ENCODE data around the gene IFT80.
A peak's percentile ranks its signal among the peaks of the same experiment; 100 is the strongest.

IFT80 gene

DNA sequence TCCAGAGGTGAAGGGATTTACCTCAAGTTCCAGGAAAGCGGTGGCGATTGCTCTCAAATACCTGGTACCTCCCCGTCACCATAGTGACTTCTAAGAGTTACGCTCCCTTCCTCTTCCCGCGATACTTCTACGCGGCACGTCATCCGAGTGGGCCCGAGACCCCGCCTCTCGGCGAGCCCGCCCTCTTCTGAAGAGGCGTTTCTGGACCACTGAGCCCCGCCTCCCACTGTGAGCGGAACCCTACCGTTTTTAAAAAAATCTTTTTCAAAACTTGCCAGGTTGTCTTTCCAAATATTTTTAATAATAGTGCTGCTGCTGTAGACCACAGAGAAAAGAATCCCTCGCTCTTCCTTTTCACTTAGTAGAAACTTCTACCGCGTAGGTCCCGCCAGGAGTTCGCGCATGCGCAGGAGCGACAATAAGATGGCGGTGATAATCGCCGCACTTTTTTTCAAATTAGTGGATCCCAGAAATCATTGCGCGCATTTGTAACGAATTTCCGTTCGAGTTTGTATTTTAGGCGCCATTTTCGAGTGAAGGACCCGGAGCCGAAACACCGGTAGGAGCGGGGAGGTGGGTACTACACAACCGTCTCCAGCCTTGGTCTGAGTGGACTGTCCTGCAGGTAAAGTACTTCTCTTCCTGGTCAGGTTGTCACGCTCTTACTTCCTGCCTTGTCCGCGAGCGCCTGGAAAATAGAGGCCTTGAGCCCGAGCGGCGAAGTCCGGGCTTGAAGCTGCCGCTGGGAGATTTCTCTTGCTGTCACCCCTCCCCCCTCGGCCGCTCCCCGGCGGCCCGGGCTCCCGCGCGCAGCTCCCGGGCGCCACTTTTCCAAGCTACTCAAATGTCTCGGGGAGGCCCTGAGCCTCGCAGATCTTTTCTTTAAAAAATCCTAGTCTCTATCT is at the start of gene IFT80, which contains the start of gene SMC4:
Gene IFT80, minus strand, starts transcription at position 101 of the 905 bp plus-strand sequence. CDS start 14,625 bp downstream, outside the sequence.
Gene SMC4, plus strand, starts transcription at position 526 of the 905 bp plus-strand sequence. CDS start 1,177 bp downstream, outside the sequence.
- peak; percentile 94 for DNase-seq

DNA sequence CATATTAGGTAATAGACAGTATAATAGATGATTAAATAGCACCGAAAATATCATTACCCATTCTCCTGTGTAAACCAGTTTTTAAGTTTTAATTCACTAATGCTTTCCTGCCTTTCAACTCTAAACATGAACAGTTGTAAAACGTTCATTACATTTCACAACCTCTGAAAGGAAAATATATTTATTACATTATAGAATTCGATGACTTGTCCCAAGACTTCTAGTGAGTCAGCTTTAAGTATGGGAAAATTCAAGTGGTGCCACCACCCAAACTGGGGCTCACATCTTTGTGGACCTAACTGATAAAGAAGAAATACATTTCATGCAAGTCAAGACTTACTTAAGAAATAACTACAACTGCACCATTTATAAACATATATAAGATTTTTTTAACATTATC is 48.5 kb upstream of the IFT80 start:
- no peak for DNase-seq

DNA sequence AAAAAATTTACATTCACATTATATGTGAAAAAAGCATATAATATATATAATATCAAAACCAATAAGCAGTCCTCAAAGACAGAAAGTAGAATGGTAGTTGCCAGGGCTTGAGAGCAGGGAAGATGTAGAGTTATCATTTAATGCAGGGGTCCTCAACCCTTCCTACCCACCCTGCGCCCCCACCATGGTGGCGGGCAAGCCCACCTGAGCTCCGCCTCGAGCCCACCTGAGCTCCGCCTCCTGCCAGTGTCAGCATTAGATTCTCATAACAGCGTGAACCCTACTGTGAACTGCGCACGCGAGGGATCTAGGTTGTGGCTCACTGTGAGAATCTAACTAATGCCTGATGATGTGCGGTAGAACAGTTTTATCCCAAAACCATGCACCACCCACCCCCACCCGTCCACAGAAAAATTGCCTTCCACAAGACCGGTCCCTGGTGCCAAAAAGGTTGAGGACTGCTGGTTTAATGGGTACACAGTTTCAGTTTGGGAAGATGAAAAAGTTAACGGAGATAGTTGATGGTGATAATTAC is 47.6 kb upstream of the IFT80 start:
- no peak for DNase-seq

DNA sequence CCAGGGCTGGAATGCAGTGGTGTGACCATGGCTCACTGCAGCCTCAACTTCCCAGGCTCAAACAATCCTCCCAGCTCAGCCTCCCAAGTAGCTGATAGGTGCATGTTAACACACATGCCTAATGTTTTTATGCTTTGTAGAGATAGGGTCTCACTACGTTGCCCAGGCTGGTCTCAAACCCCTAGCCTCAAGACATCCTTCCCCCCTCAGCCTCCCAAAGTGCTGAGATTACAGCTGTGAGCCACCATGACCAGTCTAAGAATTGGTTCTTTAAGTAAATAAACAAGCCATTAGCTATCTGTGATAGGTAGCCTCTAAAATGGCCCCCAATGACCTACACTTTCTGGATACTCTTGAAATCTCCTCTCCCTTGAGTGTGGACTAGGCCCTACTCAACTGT is 46.8 kb upstream of the IFT80 start:
- no peak for DNase-seq

DNA sequence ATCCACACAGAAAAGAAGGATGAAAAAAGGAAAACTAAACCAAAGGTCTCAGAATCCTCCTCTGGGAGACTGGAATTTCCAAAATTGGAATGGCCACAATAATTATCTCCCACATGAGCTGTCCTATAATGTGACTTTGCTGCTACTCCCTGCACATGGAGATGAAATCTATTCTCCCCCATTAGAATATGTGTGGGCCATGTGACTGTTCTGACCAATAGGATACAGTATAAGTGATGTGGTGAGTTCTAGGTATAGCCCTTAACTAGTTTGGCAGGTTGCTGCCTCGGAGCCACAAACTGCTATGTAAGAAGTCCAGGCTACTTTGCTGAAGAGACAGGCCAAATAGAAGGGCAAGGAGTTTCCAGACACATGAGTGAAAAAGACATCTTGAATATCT is 45.4 kb upstream of the IFT80 start:
- DNase-seq, result no peak

DNA sequence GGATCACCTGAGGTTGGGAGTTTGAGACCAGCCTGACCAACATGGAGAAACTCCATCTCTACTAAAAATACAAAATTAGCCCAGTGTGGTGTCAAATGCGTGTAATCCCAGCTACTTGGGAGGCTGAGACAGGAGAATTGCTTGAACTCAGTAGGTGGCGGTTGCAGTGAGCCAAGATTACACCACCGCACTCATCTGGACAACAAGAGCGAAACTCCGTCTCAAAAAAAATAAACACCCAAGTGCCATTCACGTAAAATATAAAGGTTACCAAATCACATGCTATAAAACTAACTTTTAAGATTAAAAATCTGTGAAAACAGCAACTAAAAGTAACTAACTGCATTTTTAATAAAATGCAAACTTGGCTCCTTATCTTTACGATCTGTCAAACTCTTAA is 41.7 kb upstream of the IFT80 start:
- DNase-seq, result no peak

DNA sequence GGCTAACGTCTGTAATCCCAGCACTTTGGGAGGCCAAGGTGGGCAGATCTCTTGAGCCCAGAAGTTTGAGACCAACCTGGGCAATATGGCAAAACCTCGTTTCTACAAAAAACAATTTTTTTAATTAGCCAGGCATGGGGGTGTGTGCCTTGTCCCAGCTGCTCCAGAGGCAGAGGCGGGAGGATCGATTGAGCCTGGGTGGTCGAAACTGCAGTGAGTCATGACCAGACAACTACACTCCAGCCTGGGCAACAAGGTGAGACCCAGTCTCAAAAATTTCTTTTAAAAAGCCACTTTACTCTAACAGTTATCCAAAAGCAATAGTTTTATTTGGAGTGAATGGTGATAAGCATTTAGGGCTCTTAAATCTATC is 38.0 kb upstream of the IFT80 start:
- DNase-seq, result no peak

DNA sequence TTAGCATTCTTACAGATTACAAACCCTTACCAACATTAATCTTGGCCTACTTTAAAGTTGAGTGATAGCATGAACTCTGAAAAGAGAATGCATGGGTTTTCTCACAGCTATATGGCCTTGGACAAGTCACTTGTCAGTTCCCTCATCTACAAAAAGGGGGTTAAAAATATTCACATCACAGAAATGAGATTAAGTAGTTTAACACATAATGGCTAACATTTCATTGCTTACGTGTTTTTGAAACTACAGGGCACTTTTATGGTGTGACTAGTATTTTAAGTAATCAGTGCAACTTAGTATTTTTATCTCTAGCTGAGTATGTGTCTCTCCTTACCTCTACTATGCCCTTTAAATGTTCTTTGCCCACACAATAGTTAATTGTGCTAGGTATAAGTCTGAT is 36.7 kb upstream of the IFT80 start:
- DNase-seq, result no peak

DNA sequence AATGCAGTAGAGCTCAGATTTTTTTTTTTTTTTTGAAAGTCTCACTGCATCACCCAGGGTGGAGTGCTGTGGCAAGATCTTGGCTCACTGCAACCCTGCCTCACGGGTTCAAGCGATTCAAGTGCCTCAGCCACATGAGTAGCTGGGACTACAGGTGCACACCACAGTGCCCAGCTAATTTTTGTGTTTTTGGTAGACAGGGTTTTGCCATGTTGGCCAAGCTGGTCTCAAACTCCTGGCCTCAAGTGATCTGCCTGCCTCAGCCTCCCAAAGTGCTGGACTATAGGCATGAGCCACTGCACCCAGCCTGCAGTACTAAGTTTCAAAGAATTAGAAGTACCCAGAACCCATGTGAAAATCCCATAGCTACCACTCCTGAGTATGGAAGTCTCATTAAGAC is 36.1 kb upstream of the IFT80 start:
- DNase-seq, result no peak

DNA sequence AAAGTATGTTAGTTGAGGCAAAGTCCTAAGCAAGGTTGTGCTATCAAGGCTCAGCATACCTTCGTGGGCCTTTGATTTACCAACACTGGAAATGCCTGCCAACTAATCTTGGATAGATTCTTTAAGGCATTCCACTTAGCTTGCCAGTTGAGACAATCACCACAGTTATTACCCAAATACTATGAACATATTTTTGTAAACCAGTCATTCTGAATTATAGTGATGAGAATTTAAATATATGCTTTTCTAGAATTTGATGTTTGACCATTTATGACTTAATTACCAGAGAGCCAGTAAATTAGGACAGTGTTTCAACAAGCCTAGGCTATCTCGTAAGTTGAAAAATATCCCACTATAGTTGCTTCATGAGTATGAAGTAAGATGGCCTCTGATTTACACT is 35.0 kb upstream of the IFT80 start:
- no peak for DNase-seq

DNA sequence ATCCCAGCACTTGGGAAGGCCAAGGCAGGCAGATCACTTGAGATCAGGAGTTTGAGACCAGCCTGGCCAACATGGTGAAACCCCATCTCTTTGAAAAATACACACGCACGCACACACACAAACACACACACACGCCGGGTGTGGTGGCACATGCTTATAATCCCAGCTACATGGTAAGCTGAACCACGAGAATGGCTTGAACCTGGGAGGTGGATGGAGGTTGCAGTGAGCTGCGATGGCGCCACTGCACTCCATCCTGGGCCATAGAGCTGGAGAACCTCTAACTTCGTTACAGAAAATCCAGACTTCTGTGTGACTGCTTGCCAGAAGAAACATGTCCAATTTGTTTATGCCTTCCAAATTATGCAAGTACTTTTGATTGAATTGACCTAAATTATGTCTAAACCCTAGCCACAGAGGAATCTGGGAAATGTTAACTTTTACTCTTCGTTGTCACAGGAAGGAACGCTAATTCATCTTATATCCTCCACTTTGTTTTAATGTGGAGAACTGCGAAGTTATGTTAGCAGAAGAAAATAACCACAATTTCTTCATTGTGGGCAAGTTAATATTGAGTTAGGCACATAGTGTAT is 28.9 kb upstream of the IFT80 start:
- DNase-seq, result no peak

DNA sequence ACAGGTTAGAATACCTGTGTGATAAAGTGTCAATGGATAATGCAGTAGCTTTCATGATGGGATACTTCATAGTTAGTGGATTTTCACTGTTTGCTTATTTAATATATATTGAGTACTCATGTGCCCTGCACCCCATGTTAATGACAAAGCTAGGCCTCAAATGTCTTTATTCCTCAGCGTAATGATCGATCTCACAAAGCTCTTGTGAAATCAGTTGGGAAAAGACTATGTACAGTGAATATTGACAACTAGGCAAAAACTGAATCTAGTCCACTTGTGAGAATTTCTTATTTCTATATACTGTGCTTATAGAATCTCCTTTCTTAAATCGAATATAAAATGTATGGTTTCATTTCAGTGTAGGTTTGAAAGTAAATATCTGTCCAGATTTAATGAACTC is 18.3 kb upstream of the IFT80 start:
- no peak for DNase-seq

DNA sequence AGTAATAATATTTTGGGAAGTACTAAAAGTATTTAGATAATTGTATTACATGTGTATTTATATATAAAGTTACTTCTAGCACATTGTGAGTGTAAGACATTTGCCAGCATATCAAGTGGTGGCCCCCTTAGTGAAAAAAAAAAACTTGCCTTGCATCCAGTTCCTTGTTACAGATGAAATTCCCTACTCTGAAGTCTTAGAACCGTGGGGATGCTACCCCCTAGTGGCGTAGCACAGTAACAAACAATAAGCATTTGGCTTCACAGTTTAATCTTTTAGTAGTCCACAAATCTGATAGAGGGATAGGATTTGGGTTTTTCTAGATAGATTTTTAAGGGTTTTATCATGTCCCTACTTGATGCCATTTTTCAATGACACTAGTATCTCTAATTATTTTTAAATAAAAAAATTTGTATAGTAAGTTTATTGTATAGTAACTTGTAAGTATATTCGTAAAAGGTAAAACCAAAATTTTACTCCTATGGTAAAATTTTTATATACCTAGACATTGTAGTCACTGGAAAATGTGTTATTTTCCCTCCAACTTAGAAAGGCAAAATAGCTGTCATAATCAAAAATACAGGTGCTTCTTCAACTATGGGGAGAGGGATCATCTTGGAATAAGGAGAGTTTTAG is 14.7 kb upstream of the IFT80 start:
- peak; percentile 77 for DNase-seq

DNA sequence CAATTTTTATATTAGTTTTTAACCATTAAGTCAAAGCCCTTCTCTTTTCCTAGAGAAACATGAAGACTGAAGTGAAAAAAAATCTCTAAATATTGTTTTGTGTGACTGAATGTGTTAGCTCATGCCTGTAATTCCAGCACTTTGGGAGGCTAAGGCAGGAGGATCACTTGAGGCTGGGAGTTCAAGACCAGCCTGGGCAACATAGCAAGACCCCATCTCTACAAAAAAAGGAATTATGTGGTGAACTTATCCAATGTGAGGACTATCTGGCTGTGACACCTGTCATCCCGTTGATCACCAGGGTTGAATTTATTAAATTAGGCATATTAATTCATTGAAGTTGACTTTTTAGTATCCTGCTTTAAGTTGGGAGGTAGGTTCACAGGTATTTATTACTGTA is 13.5 kb upstream of the IFT80 start:
- DNase-seq, result no peak

DNA sequence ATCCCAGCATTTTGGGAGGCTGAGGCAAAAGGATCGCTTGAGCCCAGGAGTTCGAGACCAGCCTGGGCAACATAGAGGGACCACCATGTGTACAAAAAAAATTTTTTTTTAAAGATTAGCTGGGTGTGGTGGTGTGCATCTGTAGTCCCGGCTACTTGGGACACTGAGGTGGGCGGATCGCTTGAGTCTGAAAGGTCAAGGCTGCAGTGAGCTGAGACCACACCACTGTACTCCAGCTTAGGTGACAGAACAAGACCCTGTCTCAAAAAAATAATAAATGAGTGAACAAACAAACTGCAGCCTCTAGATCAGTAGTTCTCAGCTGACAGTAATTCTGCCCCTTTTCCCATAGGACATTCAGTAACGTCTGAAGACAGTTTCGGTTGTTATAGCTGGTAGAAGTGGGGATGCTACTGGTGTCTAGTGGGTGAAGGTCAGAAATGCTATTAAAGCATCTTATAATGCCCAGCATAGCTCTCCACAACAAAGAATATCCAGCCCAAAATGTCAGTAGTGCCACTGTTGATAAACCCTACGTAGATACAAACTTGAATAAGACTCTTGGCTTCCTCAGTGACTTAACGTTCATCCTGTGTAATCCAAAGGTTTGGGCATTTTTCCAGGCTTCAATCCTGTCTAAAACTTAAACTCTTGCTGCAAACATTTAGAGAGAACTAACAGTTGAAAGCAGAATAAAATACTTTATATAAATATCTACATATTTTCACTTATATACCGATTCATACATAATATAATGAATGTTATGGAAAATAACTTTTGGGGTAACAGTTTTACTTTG is 11.0 kb upstream of the IFT80 start:
- DNase-seq, result no peak

DNA sequence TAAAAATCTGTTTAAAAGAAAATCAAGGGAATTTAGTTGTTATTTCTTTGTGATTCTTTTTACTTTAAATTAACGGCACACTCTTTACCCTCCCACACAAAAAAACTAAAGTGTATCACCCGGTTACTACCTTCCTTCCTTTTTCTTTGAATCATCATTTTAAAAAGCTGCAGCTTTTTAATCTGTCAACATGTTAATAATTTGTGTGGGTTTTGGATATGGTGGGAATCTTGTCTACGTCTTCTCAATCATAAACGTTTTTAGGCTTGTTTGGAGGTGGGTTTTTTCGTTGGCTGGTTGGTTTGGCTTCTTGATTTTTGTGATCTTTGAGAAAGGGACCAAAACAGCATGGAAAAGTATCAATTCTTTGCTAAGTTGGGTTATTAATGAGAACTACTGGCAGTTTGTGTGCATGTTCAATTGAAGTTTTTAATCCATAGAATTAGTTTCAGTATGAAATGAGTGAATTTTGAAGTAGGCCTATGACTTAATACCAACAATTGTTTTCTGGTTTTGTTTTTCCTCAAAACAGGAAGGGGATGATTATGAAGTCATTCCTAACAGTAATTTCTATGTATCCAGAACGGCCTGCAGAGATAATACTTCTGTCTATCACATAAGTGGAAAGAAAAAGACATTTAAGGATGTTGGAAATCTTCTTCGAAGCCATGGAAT is 4.9 kb upstream of the IFT80 start:
- no peak for DNase-seq

DNA sequence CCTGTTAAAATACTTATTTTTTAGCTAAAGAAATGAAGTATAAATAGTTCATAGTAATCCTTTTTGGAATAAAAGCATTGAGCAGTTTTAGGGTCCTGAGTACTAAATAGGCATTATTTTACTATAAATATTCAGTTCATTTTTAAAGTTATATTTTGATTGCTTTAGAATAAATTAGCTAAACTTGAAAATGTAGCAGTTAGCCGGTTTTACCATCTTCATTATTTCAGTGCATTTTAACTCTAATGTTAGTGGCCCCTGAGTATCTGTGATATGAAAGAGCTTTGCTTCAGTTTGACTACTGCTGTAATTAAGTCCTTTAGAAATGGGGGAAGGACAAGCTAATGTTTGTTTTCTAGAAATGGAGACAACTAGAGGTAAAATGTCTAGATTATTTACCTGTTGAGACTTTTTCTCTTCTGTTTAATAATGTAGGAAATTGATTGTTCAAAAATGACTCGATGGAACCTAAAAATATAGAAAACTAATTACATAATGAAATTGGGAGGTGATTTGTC is 4.1 kb upstream of the IFT80 start:
- no peak for DNase-seq

DNA sequence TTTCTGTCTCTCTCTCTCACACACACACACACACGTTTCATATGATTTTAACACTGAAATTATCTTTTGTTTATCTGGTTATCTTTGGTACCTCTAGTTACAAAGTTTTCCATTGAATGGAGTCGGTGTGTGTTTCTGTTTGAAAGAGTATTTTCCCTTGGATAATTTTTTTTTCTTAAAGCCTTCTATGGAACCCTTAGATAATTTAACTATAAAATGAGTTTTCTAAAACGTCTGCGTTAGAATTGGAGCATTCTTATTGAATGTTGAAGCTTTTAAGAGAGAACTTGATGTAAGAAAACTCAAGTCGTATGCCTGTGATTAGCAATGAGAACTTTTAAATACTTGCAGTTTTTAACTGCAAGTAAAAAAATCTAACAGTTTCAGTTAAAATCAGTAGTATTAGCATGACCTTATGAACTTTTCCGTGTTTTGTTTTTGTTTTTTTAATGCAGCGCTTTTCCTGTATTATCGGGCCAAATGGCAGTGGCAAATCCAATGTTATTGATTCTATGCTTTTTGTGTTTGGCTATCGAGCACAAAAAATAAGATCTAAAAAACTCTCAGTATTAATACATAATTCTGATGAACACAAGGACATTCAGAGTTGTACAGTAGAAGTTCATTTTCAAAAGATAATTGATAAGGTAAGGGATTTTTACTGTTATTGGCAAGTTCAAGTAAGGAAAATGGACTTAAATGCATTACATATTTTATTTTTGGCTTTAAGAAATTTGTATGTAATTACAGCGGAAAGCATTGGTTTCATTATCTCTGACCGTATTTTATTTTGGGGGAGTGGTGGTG is 3.4 kb upstream of the IFT80 start:
- DNase-seq, result no peak

DNA sequence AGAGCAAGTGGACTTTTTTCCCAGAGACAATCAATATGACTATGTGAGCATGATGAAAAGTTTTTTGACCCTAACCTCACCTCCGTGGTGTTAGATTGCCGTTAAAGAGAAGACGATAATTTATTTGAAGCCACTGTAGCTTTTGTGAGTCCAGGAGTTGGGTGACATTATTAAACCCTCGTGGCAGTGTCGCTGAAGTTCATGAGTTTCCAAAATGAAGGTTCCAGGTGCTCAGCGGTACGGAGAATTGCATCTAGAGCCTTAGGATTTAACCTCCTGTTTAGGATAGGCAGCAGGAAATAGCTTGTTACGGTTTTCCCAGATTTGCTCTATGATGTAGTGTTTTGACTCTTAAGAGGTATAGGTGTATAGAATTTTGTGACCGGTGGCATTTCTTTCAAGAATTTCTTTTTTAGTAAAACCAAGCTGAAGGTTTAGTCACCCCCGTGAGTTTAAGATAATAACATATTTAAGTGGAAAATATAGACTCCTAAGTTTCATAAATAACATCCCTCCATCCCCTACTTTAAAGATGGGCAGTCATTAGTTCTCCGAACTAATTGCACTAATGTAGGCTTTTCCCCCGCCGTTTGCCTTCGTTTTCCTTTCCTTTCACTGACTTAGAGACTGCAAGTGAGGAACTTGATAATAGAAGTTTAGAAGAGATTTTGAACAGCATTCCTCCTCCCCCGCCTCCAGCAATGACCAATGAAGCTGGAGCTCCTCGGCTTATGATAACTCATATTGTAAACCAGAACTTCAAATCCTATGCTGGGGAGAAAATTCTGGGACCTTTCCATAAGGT is 2.5 kb upstream of the IFT80 start:
- DNase-seq, result no peak

DNA sequence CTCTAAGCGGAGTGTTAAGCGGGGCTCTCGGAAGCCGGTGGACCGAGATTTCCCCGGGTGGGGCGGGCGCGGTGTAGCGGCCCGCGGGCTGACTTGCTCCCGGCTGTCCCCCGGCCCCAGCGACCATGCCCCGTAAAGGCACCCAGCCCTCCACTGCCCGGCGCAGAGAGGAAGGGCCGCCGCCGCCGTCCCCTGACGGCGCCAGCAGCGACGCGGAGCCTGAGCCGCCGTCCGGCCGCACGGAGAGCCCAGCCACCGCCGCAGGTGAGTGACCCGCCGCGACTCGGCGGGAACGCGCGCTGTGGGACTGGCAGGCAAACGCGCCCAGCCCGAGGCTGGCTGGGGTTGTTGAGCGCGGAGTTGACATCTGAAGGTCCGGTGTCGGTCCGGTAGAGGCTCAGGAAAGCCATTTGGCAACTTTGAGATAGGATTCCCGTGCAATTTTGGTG is 1.7 kb upstream of the IFT80 start:
- no peak for DNase-seq

Data from midbrain (tissue), 1 donor.